NCI-H2081 (cell line): Measurements from ENCODE around the gene CFAP99.
"Not testable (repeated sequence)": the region's sequence is repeated elsewhere in the genome, so short reads cannot be mapped to it uniquely, and the experiment has no call there.

Experiments used
- DNase-seq, 2 experiments: peaks; one replicate each; lab custom pipeline; 2025; lab: John Stamatoyannopoulos, UW

CFAP99 gene

DNA sequence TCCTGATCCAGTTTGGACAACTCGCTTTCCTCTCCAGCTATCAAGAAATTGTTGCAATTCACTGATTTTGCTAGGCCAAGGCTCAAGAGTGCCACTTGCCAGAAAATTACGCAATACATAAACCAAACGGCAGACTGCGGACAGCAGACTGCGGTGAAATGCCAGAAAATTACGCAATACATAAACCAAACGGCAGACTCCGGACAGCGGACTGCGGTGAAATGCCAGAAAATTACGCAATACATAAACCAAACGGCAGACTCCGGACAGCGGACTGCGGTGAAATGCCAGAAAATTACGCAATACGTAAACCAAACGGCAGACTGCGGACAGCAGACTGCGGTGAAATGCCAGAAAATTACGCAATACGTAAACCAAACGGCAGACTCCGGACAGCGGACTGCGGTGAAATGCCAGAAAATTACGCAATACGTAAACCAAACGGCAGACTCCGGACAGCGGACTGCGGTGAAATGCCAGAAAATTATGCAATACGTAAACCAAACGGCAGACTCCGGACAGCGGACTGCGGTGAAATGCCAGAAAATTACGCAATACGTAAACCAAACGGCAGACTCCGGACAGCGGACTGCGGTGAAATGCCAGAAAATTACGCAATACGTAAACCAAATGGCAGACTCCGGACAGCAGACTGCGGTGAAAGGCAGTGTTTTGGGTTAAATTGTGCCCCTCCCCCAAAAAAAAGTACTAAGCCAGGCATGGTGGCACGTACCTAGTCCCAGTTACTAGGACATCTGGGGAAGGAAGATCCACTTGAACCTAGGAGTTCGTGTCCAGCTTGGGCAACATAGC, 11.4 kb downstream of the CFAP99 start:
- DNase-seq = not testable (repeated sequence)

DNA sequence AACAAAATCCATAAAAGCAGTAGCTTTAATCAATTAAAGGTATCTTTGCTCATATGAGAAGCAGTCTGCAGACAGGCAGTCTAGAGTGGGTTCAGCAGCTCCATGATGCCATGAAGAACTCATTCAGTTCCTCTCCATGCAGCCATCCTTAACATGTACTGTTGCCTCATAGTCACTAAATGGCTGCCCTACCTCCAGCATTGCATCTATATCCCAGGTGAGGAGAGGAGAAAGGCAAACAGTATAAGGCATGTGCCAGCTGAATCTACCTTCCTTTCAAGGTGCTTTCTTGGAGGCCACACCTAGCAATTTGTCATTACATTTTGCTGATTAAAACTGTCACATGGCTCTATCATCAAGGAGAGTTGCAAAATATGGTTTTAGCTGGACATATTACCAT, 13.2 kb downstream of the CFAP99 start:
- no peak for DNase-seq

DNA sequence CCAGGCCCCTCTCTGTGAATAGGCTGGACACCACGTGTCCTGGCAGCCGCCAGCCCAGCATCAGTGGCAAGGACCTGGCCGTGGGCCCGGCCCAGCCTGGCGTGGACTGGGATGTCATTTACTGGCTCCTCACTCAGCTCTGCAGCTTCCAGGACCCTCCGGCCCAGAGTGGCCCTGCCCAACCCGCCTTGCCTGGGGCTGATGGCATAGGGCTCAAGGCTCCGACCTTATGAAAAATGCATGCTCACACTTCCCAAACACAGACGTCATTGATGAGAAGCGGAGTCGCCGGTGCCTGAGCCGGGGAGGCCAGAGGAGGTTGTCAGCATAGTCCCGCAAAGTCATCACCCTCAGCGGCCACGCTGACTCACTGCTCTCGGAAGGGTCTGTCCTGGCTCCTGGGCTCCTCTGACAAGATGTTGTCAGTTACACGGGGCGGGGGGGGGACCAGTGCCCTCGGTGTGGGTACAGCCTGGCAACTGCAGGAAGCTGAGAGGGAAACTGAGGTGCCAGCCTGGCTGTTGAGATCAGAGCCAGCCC, 14.3 kb downstream of the CFAP99 start:
- no peak for DNase-seq

GRCh38 chr4:2433609-2434350, 15.0 kb downstream of the CFAP99 start:
- no peak for DNase-seq

DNA sequence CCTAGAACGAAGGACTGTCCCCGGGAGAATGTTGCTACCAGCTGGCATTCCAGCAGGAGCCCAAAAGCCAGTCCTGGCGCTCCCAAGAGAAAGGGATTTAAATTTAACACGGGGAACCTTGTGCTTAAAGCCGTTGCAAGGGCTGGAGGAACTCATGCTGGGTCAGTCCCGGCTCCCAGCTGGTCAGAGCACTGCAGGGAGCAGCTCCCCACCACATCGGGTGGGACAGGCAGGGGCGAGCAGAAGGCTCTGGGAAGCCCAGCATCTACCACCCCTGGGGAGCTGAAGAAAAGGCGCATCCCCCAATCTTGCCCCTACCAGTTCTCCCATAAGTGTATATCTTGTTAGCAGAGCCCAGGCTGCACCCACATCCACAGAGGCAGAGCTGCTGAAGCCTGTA, 15.7 kb downstream of the CFAP99 start:
- DNase-seq = no peak

GRCh38 chr4:2436301-2436700, 17.5 kb downstream of the CFAP99 start:
- no peak for DNase-seq

DNA sequence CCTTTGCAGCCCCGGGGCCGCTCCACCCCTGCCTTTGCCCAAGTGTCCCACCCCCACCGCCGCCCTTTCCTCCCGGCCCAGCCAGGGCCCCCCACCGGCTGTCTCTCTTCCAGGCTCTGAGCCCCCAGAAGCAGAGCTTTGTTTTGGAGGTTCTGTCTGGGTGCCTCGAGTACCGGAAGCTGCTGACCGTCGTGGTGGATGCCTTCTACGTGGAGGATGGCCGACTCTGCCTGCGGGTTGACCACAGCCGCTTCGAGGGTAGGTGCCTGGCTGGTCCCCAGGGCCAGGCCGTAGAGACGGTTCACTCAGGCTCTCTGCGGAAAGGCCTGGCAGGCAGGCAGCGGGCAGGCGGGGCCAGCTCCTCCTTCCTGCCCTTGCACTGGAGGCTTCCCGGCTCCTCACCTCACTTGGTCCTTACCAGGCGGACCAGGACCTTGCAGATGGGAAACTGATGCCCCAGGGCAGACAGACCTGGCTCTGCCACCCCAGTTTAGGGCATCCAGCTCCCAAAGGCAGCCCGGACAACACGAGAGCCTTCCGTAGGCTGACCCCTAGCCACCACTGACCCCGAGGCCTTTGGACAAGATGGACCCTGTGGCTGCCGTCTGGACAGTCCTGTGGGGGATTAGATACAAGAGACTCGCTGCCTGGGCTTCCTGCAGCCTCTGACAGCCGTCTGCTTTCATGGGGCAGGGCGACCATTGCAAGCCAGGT, 18.2 kb downstream of the CFAP99 start:
- no peak for DNase-seq

GRCh38 chr4:2437475-2438215, 18.9 kb downstream of the CFAP99 start:
- DNase-seq = no peak

DNA sequence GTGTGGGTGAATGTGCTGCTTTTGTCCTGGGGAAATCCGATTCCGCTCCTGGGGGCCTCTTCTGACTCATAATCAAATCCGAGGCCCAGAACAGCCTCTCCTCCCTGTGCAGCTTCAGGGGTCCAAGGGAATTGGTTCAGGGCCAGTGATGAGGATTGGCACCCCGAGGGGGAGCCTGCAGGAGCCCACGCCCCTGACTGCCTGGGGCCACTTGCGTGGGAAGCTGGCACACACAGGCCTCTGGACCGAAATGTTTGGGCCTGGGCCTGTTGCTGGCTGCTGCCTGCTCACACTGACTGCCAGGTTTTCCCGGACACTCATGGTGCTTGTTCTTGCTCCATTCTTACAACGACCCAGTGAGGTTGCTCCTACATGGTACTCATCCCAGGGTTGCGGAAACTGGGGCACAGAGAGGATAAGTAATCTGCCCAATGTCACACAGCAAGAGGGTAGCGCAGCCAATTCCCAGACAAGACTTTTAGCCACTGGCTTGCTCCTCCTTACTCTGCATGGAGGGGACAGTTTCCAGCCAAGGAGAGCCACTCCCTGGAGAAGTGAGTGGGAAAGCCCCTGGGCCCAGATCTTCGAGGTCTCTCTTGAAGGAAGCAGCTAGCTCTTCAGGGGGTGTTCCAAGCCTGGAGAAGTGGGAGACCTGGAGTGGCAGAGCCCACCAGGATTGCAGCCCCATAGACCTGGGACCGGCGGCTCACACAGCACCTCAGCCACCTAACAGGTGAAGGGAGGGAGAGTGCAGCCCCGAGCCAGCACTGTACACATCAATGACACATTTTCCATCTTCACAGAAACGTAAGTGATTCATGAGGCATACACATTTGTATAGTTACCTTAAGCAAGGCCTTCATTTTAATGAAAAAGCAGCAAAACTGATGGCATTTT, 20.3 kb downstream of the CFAP99 start:
- no peak for DNase-seq

DNA sequence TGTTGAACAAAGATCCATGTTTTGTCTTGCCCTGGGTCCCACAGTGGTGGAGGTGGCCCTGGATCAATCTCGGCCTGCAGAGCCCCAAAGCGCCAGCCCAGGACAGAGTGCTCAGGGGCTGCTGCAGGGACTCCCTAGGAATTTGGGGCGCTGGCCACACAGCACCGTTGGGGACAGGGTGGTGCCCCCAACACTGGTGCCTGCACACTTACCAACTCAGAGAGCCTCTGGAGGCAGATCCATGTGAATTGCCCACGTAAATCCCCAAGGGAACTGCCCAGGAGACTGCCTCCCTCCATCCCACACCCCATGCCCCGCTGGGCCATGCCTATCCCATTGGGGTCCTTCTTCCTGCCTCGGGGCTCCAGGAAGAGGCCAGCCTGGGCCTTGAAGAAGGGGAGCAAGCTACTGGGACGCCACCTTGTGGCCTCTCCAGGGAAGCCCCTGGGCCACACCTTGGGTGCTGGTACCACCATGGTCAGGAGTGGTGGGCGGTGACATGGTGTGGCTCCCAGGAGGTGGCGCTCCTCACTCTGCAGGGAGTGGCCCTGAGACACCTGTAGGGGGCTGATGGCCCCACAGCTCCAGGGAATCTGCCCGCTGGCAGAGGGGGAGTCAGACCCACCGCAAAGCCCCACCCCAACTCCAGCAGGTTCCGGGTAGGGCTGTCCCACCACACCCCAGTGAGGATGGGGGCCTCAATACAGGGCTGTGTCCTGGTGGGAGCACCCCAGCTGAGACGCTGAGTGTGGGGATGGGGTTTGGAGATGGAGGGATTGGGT, 22.8 kb downstream of the CFAP99 start:
- peak; percentile 75 to 85 for DNase-seq

DNA sequence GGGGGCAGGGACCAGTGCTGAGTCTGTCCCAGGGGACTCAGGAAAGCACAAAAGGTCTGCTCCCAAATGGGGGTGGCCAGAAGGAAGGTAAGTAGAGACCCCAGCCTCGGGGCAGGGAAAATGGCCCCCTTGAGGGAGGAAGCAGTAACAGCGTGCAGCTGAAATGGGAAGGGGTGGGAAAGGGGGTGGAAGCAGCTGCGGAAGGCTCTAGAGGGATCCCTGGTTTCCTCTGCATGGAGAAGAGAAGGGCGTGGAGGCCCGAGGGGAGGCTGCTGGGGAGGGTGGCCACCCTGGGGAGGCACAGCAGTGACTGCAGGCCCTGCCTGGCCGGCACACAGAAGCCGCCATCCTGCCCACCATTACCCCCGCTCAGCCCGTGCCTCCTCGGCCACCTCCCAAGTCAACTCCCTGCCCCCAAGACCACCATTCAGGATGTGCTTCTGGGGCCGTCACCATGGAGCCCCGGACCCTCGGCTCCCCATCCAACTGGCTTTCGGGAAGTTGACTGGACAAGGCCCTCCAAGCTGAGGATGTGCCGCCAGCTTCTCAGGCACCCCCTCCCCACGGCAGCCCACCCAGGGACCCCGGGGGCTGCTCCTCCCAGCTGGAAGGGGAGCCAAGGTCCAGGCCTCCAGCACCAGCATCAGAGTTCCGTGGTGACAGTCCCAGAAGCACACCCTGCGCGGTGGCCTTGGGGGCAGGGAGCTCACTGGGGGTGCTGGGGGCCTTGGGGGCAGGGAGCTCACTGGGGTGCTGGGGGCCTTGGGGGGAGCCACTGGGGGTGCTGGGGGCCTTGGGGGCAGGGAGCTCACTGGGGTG, 23.6 kb downstream of the CFAP99 start:
- no peak for DNase-seq

DNA sequence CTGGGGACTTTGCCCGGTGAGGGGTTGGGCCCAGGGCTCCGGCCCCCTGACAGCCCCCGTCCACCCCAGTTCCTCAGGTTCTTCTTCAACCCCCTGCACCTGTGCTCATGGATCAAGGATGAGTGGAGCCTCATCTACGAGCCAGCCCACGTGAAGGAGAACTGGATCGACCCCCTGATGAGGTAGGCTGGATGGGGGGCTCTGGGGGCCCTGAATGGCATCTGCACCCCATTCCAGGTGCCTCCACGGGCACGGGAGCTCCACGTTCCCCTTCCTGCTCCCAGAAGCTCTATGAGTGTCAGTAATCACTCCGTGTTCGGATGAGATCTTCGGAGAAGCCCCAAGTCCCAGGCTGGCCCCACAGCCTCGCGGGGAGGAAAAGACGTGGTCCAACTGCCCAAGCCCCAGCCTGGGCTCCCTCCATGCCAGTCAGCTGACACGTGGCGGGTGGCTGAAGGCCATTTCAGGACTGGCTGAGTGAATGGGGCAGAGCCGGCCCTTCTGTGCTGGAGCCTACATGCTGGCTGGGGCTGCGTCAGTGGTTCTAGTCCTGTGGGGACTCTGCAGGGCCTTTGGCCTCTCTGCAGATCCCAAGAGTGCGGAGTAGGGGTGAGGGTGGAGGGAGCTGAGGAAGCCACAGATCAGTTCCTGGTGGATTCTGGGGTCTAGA, 24.4 kb downstream of the CFAP99 start:
- DNase-seq = no peak

DNA sequence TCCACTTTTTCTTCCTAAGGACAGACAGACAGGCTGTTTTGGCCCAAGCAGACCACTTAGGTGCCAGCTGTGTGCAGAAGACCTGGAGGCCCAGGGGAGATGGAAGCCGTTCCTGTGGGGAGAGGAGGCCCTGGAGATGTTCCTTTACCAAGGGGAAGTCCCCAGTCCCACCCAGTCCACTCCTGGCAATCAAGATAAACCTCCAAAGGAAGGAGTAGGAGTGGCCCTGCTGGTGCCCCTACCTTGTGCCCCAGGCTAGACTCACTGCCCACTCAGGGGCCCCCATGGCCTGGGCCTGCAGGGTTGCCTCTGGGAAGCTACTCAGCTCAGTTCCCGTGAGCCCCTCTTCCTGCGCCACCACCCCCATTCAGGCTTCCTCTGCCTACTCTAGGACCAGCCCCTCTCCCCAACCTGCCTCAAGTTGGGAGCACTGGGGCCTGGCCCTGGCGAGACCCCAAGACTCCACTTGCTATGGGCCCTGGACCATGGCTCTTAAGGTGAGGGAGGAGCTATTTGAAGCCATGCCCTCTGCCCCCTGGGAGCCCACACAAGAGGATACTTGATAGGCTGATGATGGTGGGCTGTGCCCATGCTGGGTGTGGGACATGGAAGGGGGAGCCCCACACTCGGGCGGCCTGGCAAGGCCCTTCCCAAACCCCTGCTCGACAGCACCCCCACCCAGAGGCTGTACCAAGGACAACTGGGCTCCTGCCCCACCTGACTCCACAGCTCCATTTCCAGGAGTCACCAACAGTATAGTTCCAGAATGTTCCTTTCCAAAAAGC, 25.4 kb downstream of the CFAP99 start:
- DNase-seq = no peak

GRCh38 chr4:2445130-2445529, 26.4 kb downstream of the CFAP99 start:
- no peak for DNase-seq

DNA sequence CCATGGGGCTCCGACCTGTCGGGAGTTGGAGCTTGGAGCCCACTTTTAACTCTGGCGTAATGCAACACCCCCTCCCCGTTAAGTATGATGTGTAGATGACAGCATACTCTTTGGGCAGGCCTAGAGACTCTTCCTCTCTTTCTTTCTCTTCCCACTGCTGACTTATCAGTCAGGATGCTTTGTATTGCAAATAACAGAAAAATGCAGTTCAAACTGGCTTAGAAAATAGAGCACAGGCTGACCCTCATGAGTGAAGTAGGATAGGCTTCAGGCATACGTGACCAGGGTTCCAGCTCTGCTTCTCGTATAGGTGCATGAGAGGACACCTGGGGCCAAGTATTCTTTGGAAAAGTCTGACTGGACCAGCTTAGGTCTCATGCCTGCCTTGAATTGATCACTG, 26.8 kb downstream of the CFAP99 start:
- no peak for DNase-seq

GRCh38 chr4:2446656-2447564, 28.2 kb downstream of the CFAP99 start:
- no peak for DNase-seq

- no peak for DNase-seq
These were observed 29.8 kb downstream of the CFAP99 start for GRCh38 chr4:2448589-2448988.
